Measurements from ENCODE around the gene KCND2. TPM values are rescaled to one million over a fixed set of nuclear protein-coding genes. Genes with fewer than 3 reads are reported as not detected.

The KCND2 gene
- total and polyA plus RNA-seq, 2 of the 8 experiments (the other 6 are each of a cell fraction or from before 2014, with no cell fraction given) = 4.6 to 7.7 TPM

DNA sequence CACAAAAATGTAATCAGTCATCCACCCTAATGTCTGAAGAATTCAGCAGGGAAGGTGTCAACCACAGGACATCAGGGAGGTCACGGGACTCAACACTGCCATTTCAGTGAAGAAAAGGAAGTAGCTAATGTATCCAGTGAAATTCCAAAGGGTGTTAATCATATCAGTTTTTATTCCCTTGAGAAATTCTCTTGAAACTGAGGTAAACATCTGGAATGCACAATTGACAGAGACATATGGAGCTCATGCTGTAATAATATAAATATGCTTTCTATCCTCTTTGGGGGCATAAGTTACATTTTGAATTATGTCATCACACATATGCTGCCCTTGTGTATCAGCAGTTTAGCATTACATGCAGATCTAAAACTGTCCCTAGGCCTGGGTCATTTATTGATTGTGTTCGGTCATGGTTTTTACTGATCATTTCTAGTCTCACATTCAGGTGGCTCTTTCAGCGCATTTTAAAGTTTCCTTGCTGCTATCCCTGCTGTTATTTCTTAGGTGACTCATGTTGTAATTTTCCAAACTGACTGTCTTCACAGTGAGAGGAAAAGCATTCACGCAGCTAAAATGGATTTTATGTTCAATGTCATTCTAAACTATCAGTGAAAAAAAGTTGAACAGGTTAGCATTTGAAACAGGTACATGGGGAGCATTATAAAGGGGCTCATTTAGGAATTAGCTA is 311.1 kb downstream of the KCND2 start (continued):
- TF ChIP-seq, protein P1, sequence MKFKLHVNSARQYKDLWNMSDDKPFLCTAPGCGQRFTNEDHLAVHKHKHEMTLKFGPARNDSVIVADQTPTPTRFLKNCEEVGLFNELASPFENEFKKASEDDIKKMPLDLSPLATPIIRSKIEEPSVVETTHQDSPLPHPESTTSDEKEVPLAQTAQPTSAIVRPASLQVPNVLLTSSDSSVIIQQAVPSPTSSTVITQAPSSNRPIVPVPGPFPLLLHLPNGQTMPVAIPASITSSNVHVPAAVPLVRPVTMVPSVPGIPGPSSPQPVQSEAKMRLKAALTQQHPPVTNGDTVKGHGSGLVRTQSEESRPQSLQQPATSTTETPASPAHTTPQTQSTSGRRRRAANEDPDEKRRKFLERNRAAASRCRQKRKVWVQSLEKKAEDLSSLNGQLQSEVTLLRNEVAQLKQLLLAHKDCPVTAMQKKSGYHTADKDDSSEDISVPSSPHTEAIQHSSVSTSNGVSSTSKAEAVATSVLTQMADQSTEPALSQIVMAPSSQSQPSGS (IDR thresholded peaks at IDR 0.05; ENCODE audit: low read length) = no peak
- TF ChIP-seq ZNF274 (IDR thresholded peaks at IDR 0.05; ENCODE audit: borderline replicate concordance, extremely low read depth, low read length) (no peak), FOSL1 (IDR thresholded peaks at IDR 0.05; ENCODE audit: insufficient read depth, low read depth, low read length) (no peak), SAP30 (IDR thresholded peaks at IDR 0.05; ENCODE audit: insufficient read depth, insufficient replicate concordance, low read length) (no peak), NANOG (IDR thresholded peaks at IDR 0.05; ENCODE audit: insufficient read depth, low read depth, low read length, poor library complexity, severe bottlenecking) (no peak)
